SIG-M5 (cell line): ENCODE measurements around the gene SHISA6.

ENCODE experiments used
- DNase-seq: peaks from one replicate; lab custom pipeline; 2025; lab: John Stamatoyannopoulos, UW

The SHISA6 gene

DNA sequence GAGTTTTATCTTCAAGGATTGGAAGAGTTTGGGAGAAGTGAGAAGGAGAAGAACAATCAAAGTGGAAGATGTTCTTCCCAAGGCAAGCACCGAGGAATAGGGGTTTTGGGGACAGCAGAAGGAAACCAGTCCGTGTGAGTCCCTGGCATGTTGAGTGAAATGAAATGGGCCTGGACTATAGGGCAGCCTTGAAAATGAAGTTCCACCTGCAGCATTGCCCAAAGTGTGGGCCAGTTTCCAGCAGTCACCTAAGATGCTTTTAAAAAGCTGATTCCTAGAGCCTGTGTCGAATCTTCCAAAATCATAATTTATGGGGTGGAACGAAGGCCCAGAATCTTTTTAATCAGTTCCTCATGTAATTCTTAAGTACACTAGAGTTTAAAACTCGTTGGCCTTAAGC is 297.4 kb downstream of the SHISA6 start:
- DNase-seq: no peak

DNA sequence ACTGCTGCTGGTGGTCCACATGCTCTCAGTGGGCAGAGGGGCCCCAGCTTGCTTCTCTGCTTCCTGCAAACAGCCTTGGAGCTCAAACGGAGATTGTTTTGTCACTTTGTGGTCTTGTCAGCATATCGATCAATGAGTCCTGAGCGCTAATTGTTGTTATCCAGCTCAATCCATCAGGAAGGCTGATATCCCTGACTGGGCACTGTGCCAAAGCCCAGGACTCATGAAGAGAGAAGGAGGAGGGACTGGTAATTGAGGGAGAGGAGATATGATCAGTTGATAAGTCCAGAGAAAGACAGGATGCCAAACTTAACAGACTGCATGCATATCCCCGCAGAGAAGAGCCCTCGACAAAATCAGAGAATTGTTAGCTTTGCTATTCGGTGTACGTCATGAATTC is 298.6 kb downstream of the SHISA6 start:
- no peak for DNase-seq

DNA sequence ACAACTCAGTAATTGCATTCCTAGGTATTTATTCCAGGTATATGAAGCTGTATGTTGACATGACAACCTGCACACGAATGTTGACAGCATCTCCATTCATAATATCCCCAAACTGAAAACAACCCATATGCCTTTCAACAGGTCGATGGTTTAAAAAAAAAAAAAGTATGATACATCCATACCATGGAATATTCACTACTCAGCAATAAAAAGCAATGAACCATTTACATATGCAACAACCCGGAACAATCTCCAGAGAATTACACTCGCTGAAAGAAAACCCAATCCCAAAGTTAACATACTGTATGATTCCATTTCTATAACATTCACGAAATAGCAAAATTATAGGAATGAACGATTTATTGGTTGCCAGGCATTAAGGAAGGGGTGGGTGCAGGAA is 304.0 kb downstream of the SHISA6 start:
- DNase-seq: no peak

DNA sequence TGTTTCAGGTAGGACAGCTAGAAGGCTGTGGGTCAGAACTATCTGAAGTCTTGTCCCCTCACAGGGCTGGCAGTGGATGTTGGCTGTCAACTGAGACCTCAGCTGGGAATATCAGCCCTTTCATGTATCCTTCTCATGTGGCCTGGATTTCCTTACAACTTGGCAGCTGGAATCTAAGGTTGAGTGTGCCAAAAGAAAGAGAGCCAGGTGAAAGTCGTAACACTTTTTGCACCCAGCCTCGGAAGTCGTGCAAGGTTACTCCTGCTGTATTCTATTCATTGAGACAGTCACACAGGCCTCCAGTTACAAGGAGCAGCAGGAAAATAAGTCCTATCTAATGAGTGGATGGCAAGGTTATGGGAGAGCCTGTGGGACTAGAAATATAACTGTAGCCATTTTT is 304.7 kb downstream of the SHISA6 start:
- no peak for DNase-seq

DNA sequence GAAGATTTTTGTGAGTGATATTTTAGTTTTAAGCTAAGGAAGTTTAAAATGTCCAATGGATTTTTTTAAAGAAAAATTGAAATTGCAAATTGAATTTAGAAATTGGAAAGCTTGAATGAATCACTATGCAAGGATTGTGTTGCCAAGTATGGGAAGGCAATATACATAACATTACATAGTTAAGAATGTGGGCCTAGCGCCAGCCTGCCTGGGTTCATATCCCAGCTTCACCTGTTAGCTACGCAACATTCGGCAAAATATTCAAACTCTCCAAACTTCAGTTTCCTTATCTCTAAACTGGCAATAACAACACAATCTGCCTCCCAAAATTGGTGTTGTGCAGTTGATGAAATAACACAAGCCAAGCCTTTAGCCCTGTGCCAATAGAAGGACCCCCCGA is 306.8 kb downstream of the SHISA6 start:
- no peak for DNase-seq

DNA sequence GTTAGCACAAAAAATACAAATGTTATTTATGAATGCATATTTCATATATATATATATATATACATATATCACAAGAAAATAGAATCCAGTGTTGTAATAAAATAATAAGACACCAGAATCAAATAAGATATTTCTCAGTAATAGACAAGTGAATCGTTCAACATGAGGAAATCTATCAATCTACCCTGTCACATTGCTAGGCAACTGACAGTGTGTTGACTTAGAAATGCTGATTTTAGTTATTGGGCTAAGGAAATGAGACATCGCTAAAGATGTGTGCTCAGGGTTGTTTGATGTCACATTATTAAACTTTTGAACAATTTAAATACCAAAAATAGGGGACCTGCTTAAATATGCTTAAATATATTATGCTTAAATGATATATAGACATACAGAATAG is 307.4 kb downstream of the SHISA6 start:
- DNase-seq: no peak

DNA sequence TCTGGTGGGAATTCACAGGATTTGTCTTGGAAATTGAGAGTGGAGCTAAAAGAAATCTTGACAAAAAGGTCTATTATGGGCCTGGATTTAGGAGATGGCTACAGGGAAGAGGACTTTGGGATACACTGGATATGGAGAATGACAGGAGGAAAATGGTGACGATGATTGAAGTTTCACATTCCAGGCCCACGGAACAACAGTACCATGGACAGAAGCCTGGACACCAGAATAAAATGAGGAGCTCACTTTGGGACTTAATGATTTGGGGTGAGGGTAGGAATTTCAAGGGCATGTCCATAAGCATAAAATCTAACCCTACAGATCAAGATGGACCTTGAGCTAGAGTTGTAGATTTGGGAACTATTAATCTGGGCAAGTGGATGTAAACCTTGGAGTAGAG is 309.4 kb downstream of the SHISA6 start:
- DNase-seq: no peak

DNA sequence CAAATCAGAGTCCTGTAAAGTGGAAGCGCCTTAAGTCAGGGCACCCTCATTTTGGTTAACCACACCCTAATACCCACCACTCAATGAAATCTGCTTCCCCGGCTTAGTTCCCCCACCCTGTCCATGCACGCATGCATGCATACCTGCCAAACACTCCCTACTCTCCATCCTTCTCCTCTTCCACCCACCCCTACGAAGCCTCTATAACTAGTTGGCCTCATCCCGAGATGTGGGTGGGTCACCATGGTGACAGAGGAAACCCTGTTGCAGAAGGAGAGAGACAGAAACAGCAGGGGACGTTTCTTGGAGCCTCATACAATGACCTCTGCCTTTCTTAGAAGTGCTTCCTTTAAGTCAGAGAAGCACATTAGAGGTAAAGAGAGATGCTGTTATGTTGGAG is 310.4 kb downstream of the SHISA6 start:
- no peak for DNase-seq

DNA sequence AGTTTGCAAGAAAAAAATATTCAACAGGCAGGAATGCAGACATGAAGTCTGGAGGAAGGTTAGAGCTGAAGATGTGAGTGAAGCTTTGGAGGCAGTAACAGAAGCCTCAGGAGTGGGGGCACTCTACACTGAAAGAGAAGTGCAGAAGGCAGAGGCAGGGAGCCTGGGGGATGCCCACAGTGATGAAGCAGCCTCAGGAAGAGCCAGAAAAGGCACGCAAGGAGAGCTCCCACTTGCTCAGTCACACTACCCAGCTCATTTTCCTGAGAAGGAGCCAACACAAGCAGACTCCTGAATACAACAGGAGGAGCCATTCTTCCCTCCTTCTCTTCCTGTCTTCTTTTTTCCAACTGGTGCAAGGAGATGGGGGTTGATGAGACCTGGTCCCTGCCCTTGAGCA is 312.1 kb downstream of the SHISA6 start:
- no peak for DNase-seq

DNA sequence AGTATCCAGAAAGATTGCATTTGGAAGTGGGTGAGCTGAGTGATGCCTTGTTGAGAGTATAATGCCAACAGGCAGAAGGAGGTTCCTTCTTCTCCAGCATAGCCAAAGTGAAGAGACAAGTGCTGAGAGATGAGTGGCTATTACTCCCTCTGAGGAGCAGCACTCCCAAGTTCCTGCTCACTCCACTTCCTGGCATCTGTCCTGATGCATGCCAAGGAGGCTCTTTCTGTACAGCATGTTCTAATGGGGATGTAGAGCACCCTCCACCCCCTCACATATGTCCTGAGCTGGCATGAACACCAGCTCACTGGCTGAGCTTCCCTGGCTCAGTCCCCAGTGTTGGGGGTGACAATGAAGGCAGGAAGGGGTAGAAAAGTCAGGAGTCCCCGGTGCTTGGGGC is 313.0 kb downstream of the SHISA6 start:
- DNase-seq: no peak

DNA sequence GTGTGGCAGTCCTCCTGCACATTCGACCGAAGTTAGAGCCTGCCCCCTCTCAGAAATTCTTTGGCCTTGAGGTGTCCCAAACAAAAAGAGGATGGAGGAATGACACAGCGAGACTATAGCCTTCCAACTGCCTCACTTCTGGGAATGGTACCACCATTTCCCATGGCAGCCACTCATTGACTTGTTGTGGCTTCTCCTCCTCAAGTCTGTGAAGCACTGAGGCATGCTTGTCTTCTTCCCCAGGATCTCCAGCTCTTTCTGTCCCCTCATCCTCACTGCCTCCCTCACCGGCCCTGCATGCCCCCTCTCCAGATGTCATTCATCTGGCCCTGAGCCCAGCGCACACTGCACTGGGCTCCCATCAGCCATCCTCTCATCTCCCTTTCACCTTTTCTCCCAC is 313.5 kb downstream of the SHISA6 start:
- DNase-seq: no peak

DNA sequence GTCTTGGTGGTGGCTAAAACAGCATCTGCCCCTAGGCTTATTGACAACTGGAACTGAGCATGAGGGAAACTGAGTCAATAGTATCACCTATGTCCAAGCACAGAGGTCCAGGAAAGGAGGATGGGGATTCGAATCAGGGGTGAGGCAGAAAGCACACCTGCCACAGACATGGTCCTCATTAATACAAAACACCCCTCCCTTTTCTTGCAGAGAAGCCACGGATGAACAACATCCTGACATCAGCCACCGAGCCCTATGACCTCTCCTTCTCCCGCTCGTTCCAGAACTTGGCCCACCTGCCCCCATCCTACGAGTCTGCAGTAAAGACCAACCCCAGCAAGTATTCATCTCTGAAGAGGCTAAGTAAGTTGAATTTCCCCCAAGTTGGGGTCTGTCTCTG is 314.5 kb downstream of the SHISA6 start:
- no peak for DNase-seq

DNA sequence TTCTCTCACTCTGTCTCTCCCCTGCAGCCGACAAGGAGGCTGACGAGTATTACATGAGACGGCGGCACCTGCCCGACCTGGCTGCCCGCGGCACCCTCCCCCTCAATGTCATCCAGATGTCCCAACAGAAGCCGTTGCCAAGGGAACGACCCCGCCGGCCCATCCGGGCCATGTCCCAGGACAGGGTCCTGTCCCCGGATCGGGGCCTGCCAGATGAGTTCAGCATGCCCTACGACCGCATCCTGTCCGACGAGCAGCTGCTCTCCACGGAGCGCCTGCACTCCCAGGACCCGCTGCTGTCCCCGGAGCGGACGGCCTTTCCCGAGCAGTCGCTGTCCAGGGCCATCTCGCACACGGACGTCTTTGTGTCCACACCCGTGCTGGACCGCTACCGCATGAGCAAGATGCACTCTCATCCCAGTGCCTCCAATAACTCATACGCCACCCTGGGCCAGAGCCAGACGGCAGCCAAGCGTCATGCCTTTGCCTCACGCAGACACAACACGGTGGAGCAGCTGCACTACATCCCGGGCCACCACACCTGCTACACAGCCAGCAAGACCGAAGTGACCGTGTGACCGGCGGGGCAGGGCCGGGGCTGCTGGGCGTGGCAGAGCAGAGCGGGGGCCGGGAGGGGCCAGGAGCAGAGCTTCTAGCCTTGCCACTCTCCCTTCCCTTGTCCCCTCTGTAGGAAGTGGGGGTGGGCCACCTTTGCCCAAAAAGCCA is 316.9 kb downstream of the SHISA6 start:
- DNase-seq: no peak

DNA sequence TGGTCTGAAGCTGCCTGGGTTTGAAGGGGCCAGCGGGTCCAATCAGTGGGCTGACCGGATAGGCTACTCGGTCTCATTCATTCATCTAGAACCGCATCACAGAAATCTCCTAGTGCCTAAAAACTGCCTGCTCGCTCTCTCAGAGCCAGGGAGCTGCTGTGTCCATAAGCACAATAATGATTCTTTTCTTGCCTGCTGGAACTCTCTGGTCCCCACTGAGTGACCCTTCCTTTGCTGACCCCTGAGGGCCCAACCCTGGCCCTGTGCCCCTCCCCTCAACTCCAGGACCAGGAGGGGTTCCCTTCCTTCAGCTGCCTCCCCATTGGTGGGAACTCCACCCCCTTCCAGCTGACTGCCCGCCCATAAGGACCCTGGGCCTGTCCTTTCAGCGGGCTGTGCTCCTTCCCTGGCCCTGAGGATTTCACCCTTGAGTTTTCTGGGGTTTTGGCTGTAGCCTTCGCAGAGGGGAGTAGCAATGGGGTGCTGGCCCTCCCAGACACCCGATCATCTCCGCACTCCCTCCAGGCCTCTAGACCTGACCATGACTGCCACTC is 317.7 kb downstream of the SHISA6 start:
- no peak for DNase-seq

DNA sequence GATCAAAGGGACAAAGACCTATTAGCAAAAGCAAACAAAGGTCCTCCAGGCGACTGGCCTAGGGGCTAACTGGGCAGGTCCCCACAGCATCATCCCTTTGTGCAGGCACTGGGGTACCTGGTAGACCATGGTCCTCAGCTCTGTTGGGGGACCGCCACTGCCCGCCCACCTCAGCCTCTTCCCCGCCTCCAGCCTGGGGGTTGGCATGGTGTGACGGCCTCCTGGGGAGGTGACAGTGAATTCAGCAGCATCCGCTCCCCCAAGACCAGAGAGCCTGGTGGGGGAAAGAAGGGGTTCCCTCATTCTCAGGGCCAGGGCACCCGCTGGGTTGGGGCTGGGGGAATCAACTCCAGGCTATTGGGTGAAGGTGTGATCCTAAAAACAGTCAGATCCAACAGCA is 318.6 kb downstream of the SHISA6 start:
- no peak for DNase-seq

DNA sequence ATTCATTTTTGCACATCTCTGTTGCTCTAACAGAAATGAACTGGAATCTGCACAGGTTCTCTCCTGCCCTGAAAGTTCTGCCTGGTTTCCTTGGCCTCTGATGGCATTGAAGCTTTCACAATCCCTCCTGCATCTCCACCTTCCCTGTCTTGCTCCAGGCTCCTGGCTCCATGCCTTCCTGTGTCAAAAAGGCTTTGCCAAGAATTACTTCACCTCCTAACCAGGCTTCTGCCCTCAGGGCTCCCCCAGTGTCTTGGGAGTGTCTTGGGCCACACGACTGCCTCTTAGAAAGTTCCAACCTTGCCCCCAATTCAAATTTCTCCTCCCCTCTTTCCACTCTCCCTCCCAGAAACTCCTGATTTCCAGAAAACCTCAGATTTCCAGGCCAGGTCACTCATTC is 320.3 kb downstream of the SHISA6 start:
- DNase-seq: no peak

DNA sequence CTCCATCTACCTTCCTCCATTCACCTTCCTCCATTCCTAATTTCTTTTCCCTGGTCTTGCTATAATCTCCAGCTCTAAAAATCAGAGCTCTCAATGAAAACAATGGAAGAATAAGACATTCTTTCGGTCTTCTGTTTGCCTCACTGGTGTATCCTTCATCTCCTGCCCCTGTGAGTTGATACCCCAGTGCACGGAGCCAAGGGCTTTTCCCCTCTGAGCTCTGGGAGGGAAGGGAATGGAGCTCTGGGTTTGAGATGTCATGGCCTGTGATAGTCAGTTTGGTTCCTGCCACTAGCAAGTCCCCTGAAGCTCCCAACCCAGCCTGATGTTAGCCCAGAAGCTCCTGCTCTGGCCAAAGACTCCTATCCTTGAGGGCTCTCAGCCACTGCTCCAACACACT is 320.7 kb downstream of the SHISA6 start:
- no peak for DNase-seq

DNA sequence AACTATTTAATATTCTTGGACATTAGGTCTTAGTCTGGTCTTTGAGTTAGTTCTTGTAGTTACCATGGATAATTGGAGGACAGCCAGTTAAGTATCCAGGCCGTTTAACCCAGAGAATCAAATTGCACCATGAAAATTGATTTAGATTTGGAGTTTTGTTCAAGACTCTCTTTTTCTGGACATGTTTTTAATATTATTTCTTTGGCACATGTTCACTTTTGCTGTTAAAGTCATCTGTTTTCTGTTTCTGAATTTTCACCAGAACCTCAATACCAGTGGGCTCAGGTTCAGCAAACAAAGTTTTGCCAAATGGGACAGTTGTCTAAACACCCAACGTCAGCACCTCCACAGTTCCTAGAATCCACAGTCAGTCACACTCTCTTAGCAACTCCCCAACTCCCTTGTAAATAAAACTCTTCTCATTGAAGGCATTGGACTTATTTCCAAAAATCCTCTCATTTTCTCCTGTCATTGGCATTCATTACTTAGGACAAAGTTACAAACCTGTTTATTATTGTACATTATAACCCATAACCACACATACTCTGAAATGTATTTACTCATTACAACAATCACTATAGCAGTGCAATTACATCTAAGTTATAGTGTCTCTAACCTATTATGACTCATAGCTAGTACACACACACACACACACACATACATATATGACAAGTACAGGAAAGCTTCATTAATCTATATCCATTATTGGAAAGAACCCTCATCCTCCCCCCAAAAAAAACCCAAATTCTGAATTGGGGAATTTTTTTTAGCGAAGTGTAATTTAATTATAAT is 323.8 kb downstream of the SHISA6 start:
- no peak for DNase-seq

DNA sequence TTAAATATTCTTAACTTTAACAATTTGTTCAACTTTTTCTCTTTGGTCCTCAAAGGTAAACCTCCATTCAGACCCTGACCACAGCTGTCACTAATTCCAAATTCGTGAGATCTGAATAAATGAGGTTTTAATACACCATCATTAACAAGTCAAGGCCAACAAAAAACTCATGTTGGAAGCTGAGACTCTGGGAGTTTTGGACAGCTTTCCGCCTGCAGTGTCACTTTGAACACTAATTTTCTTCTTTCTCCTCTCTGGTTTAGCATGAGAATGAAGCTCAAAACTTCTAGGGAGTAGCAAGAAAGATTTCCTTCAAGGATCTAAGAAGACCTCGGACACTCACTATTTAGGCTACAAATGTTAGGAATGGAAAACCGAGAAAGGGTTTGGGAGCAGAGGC is 324.6 kb downstream of the SHISA6 start:
- no peak for DNase-seq

DNA sequence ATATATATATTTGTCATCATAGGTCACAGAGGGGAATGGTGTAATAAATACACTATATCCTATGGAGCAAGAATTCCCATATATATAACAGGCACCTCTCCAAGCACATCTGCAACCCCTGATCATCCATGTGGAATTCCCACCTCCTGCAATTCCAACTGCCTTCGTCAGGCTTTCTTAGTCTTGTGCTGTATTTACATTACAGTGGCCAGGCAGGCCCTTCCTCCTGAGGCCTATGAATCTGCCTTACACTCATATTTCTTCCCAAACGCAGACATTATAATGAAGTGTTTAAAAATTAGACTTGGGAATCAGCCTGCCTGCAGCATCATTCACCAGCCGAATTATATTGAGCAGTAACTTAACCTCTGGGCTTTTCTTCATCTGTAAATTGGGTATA is 338.0 kb downstream of the SHISA6 start:
- DNase-seq: no peak

DNA sequence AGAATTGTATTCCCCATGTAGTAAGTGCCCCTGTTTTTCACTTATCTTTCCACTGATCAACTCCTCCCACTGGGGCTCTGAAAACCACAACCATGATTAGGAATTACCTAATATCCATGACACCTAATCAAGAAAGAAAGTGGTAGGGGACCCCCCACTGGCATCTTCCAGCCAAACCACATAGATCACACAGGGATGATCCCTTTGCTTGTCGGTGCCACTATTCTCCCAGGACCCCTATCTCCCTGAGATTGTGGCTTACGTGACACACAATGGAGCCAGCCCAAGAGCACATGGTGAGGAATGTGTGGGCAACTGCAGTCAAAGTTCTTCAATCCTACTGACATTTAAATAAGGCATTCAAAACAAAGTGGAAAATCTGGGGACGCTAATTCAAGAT is 339.7 kb downstream of the SHISA6 start:
- DNase-seq: no peak

DNA sequence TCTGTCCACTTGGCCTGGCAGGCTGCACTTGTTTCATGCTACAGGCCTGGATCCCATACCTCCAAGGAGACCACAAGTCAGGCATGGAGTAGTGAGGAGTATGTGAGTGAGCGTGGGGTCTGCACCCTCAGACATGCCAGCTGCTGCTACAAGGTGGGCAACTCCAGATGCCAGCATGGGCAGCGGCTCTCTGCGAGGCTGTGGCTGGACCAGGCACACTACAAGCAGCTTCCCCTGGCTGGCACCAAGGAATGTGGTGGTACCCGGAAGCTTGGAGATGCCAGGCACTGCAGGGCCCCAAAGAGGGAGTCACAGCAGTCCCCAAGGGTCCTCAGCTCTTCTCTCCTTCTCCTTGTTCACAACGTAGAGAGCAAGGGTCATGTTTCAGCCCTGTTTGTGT is 341.2 kb downstream of the SHISA6 start:
- DNase-seq: no peak

DNA sequence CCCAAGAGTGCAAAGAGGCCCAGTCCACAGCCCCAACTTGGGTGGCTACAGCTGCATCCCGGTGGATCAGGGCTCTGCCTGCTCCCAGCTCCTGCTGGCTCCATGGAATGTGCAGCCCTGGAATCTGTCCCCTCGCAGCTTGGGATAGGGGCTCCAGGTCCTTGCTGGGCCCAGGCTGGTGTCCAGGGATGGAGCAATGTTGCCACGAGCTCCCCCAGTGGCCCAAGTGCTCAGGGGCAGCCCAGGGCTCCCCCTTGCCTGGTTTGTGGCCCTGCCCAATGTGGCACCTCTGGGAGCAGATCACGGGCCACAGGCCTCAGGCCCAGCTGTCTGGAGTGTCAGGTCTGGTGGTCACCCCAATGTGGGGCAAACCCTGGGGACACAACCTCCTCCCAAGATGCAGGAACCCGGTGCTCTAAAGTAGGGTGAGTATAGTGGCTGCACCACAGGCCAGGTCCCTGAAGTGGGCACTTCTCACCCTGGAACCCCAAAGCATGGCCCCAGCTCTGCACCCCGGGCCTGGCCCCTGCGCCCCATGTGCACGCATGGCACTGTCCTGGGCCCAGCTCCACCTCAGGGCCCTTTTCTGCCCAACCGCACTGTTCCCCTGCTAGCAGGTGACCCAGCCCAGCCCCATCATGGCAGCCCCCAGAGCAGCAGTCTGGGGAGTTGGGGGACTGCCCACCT is 342.4 kb downstream of the SHISA6 start:
- DNase-seq: no peak
